ENCODE results near the gene EIF4B.
"Not testable (repeated sequence)": the region's sequence is repeated elsewhere in the genome, so short reads cannot be mapped to it uniquely, and the experiment has no call there.

EIF4B gene

DNA sequence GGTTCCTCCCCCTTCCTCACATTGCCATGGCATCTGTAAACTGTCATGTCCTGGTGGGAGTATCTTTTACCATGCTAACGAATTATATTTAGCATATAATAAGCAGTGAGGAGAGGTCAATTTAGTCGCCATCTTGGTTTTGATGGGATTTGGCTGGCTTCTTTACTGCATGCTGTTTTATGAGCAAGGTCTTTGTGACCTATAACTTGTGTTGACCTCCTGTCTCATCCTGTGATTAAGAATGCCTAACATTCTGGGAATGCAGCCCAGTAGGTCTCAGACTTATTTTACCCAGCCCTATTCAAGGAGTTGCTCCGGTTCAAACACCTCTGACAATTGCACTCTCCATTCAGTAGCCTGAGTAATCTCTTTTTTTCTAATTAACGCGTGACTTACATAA is 2.1 kb upstream of the EIF4B start:
- no peak for DNase-seq (ENCODE audit: low read depth)

DNA sequence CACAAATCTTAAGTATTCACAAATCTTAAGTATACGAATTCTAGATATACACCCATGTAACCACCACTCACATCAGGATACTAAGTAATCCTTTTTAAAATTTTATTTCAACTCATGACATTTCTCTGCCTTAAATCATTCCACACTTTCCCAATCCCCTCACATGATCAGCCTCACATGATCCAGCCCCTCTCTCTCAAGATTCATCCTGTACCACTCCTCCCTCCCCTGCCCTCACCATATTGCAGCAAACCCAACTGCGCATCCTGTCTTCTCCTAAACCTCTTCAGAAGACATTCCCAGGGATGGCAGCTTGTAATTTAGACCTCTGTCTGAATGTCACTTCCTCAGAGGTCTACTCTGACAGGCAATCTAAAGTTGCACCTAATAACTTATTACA is 1.7 kb upstream of the EIF4B start:
- no peak for DNase-seq (ENCODE audit: low read depth)

- DNase-seq (ENCODE audit: low read depth): no peak
These were observed 856 bp upstream of the EIF4B start for GRCh38 chr12:53005215-53005985.

GRCh38 chr12:53006810-53007309 is 604 bp downstream of the EIF4B start:
- DNase-seq (ENCODE audit: low read depth): no peak

DNA sequence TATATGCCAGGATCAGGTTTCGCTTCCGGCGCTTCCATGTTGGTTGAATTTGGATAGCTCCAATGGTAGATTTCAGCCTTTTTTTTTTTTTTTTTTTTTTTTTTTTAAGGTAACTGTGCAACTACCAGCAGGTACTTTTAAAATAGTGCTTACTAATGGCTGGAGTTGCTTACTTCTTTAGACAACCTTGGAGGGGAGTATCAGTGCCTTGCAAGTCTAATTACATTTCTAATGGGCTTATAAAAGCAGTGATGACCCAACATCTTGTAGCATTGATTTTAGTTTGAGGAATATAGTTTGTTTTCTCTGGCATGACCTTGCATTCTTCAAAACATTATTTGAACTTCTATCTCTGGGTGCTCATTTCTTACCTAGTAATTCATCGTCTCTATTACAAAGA is 1.1 kb downstream of the EIF4B start:
- DNase-seq (ENCODE audit: low read depth): no peak

GRCh38 chr12:53008760-53009159 is 2.5 kb downstream of the EIF4B start:
- not testable (repeated sequence) for DNase-seq (ENCODE audit: low read depth)

- DNase-seq (ENCODE audit: low read depth): no peak
These were observed 4.7 kb downstream of the EIF4B start for GRCh38 chr12:53010955-53011354.

DNA sequence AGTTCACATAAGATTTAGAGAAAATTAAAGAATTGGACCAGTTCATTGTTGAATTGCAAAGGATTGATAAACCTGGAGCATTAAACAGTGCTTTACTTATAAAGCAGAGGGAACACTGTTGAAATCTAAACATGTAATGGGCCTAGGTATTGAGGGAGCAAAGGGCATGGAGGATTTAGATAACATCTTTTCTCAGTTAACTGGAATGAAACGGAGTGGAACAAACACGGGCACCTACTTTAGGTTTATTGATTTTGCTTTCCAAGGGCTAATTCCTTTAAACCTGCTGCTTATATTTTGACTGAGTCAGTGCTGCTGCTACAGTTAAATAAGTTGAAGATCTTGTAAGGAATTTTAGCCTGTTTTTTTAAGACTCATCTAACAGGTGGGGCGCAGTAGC is 5.6 kb downstream of the EIF4B start:
- no peak for DNase-seq (ENCODE audit: low read depth)

DNA sequence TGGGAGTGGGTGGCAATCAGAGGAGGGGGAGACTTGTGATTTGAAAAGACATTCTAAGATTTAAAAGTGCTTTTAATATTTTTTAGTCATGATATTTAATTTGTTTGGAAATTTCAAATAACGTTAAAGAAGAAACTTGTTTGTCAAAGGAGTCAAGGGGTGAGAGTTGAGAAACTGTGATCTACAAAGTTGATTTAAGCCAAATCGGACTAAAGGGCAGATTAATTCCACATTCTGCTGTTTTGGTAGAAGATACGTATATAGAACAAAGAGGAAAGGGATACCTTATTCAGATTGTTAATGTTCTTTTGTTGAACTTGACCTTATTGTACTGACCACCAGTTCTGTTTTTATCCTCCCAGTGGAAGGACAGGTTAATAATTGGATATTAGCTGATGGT is 6.7 kb downstream of the EIF4B start:
- no peak for DNase-seq (ENCODE audit: low read depth)

GRCh38 chr12:53014709-53015108 is 8.5 kb downstream of the EIF4B start:
- no peak for DNase-seq (ENCODE audit: low read depth)

DNA sequence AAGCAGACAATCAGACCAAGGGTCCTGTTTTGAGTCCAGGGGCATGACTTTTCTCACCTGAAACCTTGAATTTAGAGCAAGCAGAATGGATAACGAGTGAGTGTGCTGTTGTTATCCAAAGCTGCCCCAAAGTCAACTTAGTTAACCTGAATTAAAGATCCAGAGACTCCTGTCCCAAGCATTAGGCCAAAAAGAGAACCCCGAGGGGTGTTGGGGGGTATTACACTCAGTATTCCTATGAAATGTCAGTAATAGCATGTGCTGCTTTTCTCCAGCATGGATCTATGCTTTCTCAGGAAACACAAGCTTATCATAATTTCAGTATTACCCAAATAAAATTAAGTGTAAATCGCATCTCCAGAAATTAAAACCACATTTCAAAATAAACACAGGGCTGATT is 19.0 kb downstream of the EIF4B start:
- DNase-seq (ENCODE audit: low read depth): no peak

DNA sequence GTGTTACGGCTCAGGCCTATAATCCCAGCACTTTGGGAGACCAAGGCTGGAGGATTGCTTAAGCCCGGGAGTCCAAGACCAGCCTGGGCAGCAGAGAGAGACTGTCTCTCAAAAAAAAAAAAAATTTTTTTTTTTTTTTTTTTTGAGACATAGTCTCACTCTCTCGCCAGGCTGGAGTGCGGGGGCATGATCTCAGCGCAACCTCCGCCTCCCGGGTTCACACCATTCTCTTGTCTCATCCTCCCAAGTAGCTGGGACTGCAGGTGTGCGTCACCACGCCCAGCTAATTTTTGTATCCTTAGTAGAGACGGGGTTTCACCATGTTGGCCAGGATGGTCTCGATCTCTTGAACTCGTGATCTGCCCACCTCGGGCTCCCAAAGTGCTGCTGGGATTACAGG is 20.8 kb downstream of the EIF4B start:
- not testable (repeated sequence) for DNase-seq (ENCODE audit: low read depth)

DNA sequence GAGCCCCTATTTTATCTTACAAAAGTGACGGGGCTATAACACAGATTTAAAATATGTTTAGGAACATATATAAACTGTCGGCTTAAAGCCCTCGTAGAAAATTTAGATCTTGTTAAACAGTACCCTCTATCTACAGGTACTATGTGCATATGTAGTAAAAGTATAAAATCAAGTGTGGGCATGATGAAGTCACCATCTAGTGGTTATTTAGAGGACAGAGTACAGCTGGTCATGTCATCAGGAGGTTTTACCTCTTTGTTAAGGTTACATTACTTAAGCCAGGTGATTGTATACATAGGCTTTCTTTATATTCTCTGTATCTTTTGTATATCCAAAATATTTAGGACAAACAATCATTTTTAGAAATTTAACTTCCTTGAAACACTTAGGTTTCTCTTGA is 25.4 kb downstream of the EIF4B start:
- no peak for DNase-seq (ENCODE audit: low read depth)

DNA sequence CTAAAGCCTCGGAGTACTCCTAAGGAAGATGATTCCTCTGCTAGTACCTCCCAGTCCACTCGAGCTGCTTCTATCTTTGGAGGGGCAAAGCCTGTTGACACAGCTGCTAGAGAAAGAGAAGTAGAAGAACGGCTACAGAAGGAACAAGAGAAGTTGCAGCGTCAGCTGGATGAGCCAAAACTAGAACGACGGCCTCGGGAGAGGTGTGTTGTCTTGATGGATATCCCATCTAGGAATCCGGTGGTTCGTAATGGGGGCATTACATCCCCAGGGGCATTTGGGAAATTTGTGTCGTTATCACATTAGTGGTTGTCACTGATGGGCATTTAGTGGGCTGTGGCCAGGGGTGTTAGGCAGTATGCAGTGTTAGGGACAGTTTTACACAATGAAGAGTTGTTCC is 27.6 kb downstream of the EIF4B start:
- DNase-seq (ENCODE audit: low read depth): not testable (repeated sequence)

- DNase-seq (ENCODE audit: low read depth): no peak
These were observed 28.2 kb downstream of the EIF4B start for GRCh38 chr12:53034459-53034858.

GRCh38 chr12:53036802-53037201 is 30.5 kb downstream of the EIF4B start:
- DNase-seq (ENCODE audit: low read depth): no peak

DNA sequence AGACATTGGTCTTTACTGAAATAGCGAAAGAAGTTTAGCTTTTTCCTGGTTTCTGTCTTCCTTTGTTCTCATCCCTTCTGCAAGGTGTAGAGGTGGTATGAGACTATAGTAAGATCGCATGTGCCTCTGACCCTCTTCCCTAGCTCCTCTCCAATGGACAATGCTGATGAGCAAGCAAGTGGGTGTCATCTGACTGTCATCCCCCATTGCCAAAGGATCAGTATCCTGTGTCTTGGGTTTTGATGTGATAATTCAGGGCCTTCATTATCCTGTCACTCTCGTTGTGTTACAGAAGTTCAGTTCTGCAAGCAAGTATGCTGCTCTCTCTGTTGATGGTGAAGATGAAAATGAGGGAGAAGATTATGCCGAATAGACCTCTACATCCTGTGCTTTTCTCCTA is 33.6 kb downstream of the EIF4B start:
- DNase-seq (ENCODE audit: low read depth): no peak

DNA sequence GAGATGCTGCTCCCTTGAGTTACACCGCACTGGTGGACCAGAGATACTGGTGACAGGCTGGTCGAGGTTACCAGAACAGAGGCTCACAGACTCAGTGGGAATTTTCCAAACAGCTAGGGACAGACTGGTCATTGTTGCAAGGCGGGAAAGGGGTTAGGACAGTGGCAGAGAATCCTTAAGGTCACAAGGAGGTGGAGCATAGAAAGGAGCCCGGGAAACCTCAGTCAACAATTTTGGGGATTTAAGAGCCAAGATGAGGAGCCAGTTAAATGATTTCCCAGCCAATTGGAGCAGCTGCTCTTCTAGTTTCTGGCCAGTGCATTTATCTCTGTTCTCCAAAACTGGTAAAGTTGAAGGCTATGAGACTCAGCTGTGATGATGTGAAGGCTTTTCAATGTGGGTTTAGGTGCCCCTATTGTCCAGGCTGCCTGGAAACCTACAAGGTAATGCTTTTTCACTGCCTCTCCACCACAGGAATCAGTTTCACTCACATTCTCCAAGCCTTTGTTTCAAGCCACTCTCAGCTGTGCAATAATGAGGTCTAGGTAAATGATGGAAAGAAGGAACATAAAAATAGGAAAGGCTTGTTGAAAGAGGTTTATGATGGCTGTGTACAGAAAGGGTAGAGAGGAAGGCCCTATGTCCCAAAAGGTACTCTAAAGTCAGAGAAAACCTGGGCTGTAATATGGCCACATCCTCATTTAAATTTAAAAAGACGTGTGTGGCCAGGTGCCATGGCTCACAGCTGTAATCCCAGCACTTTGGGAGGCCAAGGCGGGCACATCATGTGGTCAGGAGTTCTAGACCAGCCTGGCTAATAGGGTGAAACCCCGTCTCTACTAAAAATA is 36.6 kb downstream of the EIF4B start:
- DNase-seq (ENCODE audit: low read depth): no peak

DNA sequence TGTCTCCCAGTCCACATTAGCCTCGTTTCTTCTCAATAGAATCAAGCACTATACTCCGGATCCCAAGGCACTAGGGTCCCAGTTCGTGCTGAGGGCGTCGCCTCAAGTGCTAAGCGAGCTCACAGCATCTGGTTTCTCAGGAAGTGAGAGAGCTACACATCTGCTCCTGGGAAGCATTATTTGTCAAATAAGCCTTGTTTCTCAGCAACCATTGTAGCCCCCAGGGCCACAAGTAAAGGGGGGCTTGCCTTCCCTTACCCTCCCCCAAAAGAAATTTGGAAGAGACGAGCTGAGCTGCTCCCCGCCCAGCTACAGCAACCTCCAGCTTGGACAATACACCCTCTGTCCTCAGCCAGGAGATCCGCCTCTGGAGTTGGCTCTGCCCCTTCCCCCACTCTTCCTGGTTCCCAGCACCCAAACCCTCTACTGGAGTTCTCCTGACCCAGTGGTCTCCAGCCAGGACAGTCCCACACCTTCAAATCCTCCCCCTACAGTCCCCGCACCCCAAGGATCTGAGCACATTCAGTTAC is 37.9 kb downstream of the EIF4B start:
- DNase-seq (ENCODE audit: low read depth): no peak

GRCh38 chr12:53044896-53045695 is 38.8 kb downstream of the EIF4B start:
- DNase-seq (ENCODE audit: low read depth): no peak

- no peak for DNase-seq (ENCODE audit: low read depth)
These were observed 39.4 kb downstream of the EIF4B start for GRCh38 chr12:53045696-53046045.

GRCh38 chr12:53046655-53047220 is 40.5 kb downstream of the EIF4B start:
- peak; percentile 79 for DNase-seq (ENCODE audit: low read depth)

Data from GM04504 (cell line).